KOPT-K1 (cell line): ENCODE data around the gene TRIM15.
"Not testable (repeated sequence)": the region's sequence is repeated elsewhere in the genome, so short reads cannot be mapped to it uniquely, and the experiment has no call there.

ENCODE experiments used
- H3K27ac ChIP-seq: fragments of 200-600 bp; sonication (generic); 2 replicates; pipeline ENCODE4 v1.5.1; 2016; ENCODE audit warnings: antibody characterized with exemption, mild to moderate bottlenecking, low read depth, low read length; ENCODE audit not compliant: poor library complexity, severe bottlenecking
- H3K36me3 ChIP-seq: fragments of 200-600 bp; sonication (generic); 2 replicates; pipeline ENCODE4 v1.5.1; 2017; ENCODE audit warnings: antibody characterized with exemption, mild to moderate bottlenecking, low read length, moderate library complexity; ENCODE audit not compliant: insufficient read depth
- H3K9me3 ChIP-seq: fragments of 200-600 bp; sonication (generic); 2 replicates; pipeline ENCODE4 v1.5.1; 2017; ENCODE audit warnings: antibody characterized with exemption, low read length, mild to moderate bottlenecking; ENCODE audit not compliant: insufficient read depth, poor library complexity, severe bottlenecking

TRIM15 gene

DNA sequence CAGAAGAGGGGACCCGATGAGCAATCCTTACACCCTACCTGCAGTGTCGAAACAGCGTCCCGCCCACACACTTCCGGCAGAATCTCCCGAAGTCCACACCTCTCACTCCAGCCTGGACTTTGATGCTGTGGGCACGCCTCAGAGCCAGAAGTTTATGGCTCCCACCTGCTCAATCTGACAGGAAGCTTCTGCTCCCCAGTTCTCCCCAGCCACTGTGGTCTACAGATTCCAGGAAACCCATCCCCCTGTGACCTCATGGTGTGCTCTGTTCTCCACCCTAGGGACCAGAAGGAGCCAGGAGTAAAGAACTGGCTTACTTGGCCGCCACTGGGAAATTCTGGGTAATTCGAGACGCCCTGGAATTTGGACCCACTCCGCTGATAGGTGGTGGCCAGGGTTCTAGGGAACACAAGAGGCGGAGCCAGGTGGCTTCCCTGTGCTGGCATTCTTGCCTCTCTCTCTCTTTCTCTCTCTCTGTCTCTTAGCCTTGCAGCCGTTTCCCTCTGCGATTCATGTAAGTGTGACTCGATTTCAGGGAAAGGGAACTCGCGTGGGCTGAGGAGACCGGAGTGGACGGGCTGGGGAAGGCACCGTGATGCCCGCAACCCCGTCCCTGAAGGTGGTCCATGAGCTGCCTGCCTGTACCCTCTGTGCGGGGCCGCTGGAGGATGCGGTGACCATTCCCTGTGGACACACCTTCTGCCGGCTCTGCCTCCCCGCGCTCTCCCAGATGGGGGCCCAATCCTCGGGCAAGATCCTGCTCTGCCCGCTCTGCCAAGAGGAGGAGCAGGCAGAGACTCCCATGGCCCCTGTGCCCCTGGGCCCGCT lies at the start of gene TRIM15:
Gene TRIM15 (plus strand): TSS at position 457 of the 828 bp plus-strand sequence. CDS start 139 bp downstream, at position 596.
- Histone ChIP-seq H3K36me3 (no peaks in the 10 kb centered on the region), H3K9me3 (no peaks in the 10 kb centered on the region), H3K27ac (no peak within 1 kb of the TSS)

DNA sequence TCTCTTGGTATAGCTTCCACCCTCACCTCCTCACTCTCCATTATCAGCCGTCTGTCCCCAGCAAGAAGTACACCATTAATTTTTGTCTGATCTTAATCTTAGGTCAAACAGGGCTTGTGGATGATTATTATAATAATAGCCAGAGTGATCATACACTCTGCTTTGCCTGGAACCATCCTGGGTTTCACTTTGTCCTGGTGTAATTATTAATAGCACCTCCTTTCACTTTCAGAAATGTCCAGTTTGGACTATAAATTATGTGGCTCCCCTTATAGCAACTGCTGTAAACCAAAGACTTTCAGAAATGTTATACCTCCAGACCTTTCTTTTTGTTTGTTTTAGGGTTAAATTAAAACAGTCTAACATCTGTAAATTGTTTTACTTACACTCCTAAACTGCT lies 49.5 kb upstream of the TRIM15 start:
- H3K36me3 ChIP-seq, result no peaks in the 10 kb centered on the region
- no peak overlapping the region for H3K27ac ChIP-seq
- no peaks in the 10 kb centered on the region for H3K9me3 ChIP-seq

GRCh38 chr6:30116724-30117123 lies 46.6 kb upstream of the TRIM15 start:
- Histone ChIP-seq H3K36me3 (no peaks in the 10 kb centered on the region), H3K27ac (no peak overlapping the region), H3K9me3 (no peaks in the 10 kb centered on the region)

- not testable (repeated sequence) for H3K36me3 ChIP-seq, H3K27ac ChIP-seq, H3K9me3 ChIP-seq
Measured at GRCh38 chr6:30118691-30119090, 44.7 kb upstream of the TRIM15 start.

- H3K36me3 ChIP-seq, result no peaks in the 10 kb centered on the region
- H3K27ac ChIP-seq, result no peak overlapping the region
- no peaks in the 10 kb centered on the region for H3K9me3 ChIP-seq
Measured at GRCh38 chr6:30121446-30122366, 41.6 kb upstream of the TRIM15 start.

DNA sequence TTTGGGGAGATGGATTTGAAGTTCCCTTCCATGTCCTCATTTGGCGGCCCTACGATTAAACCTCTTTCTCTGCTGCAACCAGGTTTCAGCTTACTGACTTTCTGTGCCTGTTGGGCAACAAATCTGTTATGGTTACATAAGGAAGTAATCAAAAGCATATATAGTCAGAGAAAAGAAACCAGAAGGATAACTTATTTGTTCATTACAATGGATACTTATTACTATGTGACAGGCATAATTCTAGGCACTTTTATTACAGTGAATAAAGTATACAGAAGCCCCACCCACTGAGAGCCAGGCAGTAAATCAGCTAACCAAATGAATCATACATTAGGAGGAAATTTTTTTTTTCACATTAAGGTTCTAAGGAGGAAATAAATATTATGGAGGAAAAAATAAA lies 40.8 kb upstream of the TRIM15 start:
- Histone ChIP-seq H3K36me3 (no peaks in the 10 kb centered on the region), H3K9me3 (no peaks in the 10 kb centered on the region), H3K27ac (no peak overlapping the region)

DNA sequence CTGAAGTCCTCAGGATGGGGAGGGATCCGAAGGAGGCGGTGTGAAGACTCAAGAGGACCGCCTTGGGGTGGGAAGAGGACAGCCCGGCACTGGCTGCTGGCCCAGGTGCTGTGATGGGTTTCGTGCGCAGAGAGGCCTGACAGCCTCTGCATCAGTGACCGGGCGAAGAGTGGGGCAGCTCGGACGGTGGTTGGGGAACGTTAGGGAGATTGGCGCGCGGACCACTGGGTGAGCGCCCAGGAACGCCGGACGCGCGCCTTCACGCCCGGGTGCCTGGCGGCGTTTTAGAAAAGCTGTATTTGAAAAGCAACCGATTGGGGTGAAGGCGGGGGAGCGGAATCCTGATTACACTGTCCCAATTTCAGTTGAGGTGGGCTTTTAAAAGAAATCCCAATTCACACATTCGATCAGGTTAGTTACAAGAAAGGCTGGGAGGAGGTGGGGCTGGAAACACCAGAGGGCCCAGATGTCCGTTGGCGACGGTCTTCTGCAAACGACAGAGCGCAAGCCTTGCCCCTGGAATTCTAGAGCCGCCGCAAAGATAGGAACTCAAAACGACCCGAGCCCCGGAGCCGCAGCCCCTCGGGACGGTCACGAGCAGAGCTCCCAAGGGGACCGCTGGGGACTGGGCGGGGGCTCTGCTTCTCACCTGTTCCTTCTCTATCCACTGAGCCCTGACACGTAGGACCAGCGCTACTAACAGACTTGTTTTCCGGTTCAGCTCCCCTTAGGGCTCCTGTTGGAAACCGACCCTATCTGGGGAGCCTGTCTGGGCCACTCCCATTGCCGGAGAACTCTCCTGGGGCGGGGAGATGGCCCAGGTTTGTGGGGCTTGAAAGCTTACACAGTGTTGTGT lies 35.9 kb upstream of the TRIM15 start:
- no peaks in the 10 kb centered on the region for H3K36me3 ChIP-seq
- H3K27ac ChIP-seq, result no peak overlapping the region
- H3K9me3 ChIP-seq, result no peaks in the 10 kb centered on the region

- no peak overlapping the region for H3K27ac ChIP-seq
- H3K9me3 ChIP-seq, result no peaks in the 10 kb centered on the region
Measured at GRCh38 chr6:30129265-30130178, 33.8 kb upstream of the TRIM15 start.

DNA sequence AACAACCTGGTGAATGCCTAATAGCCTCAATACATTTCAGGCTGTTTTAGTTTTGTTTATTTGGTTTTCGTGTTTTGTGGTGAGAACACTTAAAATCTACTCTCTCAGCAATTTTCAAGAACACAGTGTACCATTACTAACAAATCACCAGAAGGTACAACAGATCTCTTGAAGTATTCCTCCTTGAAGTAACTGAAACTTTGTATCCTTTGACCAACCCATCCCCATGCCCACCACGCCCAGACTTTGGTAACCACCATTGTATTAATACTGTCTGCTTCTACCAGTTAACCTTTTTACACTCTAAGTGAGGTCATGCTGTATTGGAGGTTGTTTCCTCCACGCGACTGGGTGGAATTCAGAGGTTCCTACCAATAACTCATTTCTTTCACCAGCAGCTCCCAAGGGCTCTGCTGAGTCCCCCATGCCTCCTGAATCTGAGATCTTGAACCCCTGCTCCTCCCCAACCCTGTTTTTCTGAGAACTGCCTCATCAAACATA lies 33.1 kb upstream of the TRIM15 start:
- H3K27ac ChIP-seq, result no peak overlapping the region
- no peaks in the 10 kb centered on the region for H3K9me3 ChIP-seq

More at GRCh38 chr6:30129265-30130178, 33.8 kb upstream of the TRIM15 start:
- H3K36me3 ChIP-seq, result no peaks in the 10 kb centered on the region

GRCh38 chr6:30130887-30131862 lies 32.2 kb upstream of the TRIM15 start:
- Histone ChIP-seq H3K27ac (no peak overlapping the region), H3K36me3 (no peaks in the 10 kb centered on the region), H3K9me3 (no peaks in the 10 kb centered on the region)

More for the DNA sequence above, 33.1 kb upstream of the TRIM15 start:
- H3K36me3 ChIP-seq, result no peaks in the 10 kb centered on the region

DNA sequence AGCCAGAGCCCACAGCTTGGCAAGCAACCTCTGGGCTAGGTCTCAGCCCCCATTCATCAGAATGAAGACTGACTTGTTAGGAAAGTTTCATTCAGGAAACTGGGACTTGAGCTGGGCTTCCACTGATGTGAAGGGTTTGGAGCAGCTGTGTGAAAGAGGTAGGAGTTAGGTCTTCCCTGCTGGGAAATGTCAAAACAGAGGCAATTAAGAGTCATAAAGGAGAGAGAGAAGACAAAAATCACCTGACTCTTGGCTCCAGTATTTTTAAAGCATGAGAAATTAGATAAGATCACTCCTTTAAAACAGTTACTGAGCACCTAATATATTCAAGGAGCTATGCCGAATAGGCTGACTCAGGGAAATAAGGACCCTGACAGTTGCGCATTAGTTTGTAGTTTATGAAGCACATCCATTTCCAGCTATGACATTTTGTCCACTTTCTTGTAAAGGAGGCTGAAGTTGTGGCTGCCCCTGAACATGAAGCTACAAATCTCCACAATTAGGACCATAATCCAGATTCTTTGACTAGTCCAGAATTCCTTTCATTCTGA lies 31.3 kb upstream of the TRIM15 start:
- Histone ChIP-seq H3K9me3 (no peaks in the 10 kb centered on the region), H3K27ac (no peak overlapping the region), H3K36me3 (no peaks in the 10 kb centered on the region)

- no peak overlapping the region for H3K27ac ChIP-seq
- H3K36me3 ChIP-seq, result no peaks in the 10 kb centered on the region
- no peaks in the 10 kb centered on the region for H3K9me3 ChIP-seq
Measured at GRCh38 chr6:30135147-30135546, 28.2 kb upstream of the TRIM15 start.

DNA sequence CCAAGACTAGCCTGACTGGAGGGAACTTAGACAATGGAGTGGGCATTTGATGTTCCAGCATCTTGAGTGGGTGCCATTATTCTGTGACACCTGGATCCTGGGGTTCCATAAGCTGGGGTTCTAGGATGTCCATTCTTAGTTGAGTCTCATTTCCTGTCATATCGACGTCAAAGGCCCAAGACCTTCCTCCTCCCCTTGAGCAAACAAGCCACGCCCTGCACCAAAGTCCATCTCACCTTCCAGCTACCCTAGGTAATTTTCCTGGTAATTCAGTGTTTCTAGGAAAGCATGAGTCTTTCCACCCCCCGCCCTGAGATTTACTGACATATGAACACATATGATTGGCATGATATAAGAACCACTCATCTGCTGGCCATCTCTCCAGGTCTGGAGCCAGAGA lies 27.6 kb upstream of the TRIM15 start, which contains the start of gene TRIM40:
Gene TRIM40 (plus strand): TSS at position 384 of the 400 bp plus-strand sequence. CDS start 897 bp downstream, outside the sequence.
- Histone ChIP-seq H3K9me3 (no peaks in the 10 kb centered on the region), H3K36me3 (no peaks in the 10 kb centered on the region), H3K27ac (no peak within 1 kb of the TSS)
